Measurements from ENCODE around the gene APEH.
"Not testable (repeated sequence)": the region's sequence is repeated elsewhere in the genome, so short reads cannot be mapped to it uniquely, and the experiment has no call there.

DNA sequence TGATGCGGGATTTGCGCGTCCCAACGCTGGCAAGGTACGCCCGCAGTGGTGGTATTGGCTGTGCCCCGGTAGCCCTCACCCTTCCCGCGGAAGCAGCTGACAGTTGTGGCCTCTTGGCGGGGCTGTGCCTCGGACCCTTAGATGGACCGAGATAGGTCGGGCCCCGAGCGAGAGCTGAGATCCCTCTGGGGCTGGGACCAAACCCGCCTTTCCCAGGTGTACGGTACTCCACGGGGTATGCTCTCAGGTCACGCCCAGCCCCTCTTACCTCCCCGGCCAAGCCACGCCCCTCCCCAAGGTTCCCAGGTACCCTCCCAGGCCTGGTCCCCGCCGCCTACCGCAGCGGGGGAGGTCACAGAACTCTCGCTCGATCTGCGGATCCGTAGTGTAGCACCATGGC lies 12.2 kb downstream of the APEH start:
- TF ChIP-seq, protein P1, sequence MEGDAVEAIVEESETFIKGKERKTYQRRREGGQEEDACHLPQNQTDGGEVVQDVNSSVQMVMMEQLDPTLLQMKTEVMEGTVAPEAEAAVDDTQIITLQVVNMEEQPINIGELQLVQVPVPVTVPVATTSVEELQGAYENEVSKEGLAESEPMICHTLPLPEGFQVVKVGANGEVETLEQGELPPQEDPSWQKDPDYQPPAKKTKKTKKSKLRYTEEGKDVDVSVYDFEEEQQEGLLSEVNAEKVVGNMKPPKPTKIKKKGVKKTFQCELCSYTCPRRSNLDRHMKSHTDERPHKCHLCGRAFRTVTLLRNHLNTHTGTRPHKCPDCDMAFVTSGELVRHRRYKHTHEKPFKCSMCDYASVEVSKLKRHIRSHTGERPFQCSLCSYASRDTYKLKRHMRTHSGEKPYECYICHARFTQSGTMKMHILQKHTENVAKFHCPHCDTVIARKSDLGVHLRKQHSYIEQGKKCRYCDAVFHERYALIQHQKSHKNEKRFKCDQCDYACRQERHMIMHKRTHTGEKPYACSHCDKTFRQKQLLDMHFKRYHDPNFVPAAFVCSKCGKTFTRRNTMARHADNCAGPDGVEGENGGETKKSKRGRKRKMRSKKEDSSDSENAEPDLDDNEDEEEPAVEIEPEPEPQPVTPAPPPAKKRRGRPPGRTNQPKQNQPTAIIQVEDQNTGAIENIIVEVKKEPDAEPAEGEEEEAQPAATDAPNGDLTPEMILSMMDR (IDR thresholded peaks at IDR 0.05; ENCODE audit: low read depth, low read length, missing input control): not testable (repeated sequence)
- TF ChIP-seq ATF3 (IDR thresholded peaks at IDR 0.05); RAD21 (IDR thresholded peaks at IDR 0.05); SP1 (IDR thresholded peaks at IDR 0.05); JUND (IDR thresholded peaks at IDR 0.05); GABPA (IDR thresholded peaks at IDR 0.05 in 1 of 2, conservative IDR thresholded peaks at IDR 0.05 in 1 of 2); FOXA1 (IDR thresholded peaks at IDR 0.05): not testable (repeated sequence)

Data from liver (tissue), 3 donors.